D341Med (cell line): ENCODE results near the gene TBC1D20.

ENCODE experiments used
- DNase-seq: peaks from one replicate; pipeline ENCODE4 v3.0.0; 2012; ENCODE audit warnings: low spot score

TBC1D20 gene

DNA sequence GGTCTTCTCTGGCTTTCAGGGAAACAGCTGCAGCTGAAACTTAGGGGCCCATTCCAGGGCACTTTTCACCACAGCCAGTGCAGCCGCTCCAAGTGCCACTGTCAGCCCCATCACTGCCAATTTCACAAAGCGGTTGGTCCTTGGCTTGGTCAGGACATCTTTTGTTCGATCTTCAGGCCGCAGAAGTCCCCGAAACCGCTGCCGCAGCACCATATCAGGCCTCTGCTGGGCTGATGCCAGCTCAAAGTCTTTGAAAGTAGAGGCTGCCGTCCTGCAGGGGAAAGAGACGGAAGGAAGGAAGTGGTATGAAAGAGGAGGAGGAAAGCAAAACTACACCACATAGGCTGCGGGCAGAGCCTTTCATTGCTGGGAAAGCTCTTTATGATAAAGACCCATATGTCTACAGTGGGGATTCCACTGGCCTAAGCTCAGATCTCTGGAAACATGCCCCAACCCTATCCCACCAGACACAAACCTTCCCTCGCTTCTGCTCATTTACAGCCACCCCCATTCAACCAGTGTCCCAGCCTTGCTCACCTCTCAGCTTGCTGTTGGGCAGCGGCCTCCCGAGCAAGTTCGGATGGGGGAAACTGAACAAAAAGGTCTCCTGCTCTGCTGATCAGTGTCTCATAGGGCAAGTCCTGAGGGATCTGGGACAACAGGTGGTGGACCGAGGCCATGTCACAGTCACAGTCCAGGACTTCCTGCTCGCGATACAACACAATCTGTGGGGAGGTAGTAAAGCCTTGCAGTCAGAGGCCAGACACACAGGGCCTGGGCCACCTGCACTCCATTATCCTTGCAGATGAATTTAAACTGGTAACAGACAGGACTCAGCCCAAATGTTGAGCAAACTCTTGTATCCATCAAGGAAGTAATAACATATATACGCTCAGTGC lies 23.5 kb downstream of the TBC1D20 start:
- DNase-seq = no peak

DNA sequence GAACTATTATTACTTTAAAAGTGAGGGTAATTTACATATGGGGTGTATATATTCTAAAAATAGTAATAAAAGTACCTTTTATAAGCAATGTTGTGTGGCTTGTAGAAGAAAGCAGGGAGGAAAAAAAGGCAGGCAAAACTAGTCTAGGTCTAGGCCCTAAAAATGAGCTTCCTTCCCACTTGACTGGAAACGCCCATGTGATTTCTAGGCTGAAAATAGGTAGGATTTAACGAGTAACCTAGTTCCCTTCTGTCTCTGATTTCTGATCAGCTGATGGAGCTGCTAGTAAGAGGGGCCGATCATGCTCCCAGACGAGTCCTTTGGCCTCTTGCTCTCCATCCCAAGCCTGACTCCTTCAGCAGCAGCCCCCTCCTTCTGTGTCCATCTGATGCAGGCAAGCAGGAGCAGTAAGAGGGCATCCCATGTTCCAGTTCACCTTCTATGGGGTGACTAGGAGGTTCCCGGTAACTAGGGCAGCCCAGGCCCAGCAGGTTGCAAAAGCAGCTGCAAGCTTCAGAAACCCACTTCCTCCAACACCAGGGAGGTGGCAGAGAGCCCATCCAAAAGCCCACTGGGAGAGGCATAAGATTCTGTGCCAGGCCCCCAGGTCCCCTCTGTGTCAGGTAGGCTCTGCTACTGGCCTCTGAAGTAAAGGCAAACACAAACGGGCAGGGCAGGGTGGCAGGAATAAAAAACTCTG lies 24.4 kb downstream of the TBC1D20 start:
- no peak for DNase-seq

GRCh38 chr20:436476-436875 lies 25.9 kb downstream of the TBC1D20 start:
- no peak for DNase-seq

- no peak for DNase-seq
These were observed 26.8 kb downstream of the TBC1D20 start for GRCh38 chr20:435558-435957.

- no peak for DNase-seq
These were observed 27.5 kb downstream of the TBC1D20 start for GRCh38 chr20:434661-435419.

DNA sequence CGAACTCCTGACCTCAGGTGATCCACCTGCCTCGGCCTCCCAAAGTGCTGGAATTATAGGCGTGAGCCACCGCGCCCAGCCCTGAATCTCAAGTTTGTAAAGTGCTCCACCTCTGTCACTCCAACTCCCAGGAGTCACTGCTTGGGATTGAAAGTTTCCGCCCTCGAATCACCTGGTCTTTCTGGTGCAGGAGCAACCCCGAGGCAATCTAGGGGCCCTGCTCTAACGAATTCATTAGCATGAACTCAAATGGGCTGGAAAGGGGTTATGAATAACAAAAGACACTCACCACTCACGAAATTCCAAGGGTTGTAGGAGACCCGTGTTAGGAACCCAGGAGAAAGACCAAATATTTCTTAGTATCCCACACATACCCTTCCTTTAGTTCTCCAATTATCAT lies 28.1 kb downstream of the TBC1D20 start:
- DNase-seq = no peak

GRCh38 chr20:433300-433975 lies 28.9 kb downstream of the TBC1D20 start:
- DNase-seq = no peak

DNA sequence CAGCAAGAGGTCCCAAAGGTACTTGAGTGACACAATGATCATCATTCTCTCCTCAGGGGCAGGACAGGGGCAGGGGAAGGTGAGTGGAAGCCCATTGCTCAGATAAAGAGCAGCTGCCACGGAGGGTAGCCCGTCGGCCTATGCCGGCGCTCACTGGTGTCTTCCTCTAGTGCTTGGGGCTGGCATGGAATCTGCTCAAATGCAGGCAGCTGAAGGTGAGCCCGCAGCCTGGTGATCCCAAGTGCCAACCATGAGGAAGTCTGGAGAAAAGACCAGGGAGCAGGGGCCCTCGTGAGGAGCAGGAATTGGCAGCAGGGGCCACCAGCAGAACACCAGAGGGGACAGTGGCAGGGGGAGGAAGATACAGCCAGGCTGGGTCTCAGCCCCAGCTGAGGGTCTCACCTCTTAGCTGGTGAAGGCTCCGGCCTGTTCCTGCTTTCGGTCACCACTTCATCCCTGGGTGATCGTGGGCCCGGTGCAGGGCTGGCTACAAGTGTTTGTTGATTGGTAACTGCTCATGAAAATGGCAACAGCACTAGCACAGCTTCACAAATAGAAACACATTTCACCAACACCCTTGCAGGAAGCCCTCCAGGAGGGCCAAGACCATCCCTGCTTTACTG lies 29.5 kb downstream of the TBC1D20 start:
- DNase-seq = no peak

DNA sequence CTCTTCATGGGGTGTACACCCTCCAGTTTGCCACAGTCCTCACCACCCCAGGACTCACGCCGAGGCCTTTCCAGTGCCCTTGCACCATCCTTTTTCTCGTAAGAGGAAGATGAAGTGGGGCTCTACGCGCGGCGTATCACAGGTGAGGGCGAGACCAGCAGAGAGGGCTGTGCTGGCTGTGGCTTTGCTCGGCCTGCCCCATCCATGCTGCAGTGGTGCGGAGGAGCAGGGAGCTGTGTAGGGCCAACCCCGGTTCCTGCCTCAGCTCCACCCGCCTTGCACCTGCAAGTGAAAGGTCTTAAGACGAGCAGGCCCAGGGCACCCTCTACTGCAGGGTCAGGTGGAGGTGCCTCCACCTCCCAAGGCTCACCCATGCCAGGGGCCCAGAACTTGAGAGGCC lies 30.1 kb downstream of the TBC1D20 start:
- DNase-seq = no peak

DNA sequence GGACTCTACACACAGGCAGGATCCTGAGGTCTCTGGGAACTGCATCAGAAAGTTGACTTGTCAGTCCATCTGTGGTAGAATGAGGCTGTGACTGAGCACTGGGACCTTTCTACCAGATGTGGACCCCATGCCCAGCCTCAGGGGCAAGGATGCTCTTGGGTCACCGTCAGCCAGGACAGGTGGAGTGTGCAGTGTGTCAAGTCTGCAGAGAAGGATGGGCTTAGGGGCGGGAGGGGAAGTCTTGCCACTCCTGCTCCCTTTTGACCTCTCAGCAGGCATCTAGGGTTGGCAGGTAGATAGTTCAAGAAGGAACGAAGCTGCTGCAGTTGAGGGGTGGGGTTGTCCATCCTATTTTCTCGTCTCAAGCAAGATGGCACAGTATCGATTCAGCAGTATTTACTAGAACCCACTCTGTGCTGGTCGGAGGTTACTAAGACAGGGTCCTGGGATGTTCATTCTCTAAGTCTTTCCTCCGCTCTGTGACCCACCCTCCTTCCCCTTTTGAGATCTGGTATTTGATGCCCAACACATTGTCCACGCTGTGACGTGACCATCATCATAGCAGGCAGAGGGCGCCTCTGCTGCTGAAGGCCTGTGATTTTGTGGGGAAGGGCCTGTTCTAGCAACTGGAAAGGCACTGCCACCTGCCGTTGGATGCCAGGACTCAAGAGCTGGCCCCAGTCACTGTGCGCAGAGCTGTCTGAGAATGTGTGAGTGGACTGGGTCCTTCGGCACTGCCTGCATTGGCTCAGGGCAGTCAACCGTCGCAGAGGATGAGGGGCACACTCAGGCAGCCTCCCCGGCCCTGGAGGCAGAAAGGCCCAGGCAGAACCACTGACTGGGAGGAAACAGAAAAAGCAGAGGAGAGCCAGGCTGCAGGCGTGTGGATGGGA lies 31.1 kb downstream of the TBC1D20 start:
- DNase-seq = peak; percentile 92

- DNase-seq = no peak
These were observed 32.0 kb downstream of the TBC1D20 start for GRCh38 chr20:430091-430999.

DNA sequence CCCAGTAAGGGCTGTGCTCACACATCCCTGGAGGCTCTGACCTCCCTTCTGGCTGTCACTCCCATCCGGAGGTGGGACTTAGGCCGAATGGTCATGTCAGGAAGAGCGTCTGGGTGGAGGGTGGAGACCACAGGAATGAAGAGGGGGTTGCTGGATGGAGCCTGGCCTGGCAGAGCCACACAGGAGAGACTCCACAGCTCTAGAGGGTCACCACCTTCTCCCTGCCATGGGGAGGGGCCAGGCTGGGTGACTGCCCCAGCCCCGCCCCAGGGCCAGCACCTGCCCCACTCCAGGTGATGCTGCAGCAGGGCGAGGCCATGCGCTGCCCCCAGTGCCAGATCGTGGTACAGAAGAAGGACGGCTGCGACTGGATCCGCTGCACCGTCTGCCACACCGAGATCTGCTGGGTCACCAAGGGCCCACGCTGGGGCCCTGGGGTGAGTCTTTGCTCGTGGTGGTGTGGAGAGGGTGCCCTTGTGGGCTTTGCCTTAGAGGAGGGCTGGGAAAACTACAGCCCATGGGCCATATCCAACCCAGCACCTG lies 33.6 kb downstream of the TBC1D20 start:
- DNase-seq = no peak

DNA sequence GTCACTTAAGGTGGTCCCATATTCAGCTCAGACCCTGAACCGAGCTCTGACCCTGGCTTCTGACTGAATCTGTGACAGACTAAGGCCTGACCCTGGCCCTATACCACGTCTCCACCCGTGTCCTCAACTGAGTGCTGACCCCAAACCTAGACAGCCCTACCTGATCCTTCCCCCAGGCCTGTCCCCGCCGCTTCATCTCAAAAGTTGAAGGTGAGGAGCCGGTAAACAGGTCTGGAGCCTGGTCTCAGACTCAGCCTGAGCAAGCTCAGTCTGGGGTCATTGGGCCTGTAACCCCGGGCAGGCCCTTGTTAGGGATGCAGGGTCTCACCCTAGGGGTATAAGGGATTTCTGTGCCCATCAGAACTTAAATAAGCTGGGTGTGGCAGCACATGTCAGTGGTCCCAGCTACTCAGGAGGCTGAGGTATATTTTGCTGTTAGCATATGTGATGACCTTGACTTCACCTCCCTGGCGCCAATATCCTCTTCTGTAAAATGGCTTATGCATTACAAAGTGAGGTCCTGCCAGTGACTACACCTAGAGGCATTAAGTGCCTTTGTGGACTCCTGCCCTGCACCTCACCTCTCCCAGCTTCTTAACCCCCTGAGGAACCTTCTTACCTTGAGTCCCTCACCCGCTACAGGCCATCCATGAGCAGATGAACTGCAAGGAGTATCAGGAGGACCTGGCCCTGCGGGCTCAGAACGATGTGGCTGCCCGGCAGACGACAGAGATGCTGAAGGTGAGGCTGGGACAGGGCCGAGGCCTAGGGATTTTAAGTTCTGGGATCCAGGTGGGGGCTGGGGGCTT lies 34.3 kb downstream of the TBC1D20 start:
- no peak for DNase-seq

DNA sequence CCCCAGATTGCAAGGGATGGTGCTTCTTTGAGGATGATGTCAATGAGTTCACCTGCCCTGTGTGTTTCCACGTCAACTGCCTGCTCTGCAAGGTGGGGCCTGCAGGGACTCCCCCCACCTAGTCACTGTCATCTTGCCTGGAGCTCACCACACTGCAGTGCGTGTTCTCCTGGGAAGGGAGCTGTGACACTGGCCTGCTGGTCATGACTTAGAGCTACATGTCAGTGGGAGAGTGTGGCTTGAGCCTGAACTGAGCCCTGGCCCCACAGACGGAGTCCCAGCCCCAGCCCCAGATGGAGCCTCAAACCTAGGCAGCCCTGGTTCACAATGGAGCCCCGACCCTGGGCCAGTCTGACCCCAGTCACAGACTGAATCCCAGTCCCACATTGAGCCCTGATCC lies 34.9 kb downstream of the TBC1D20 start:
- DNase-seq = no peak

- DNase-seq = no peak
These were observed 35.8 kb downstream of the TBC1D20 start for GRCh38 chr20:426566-426965.

- DNase-seq = no peak
These were observed 40.6 kb downstream of the TBC1D20 start for GRCh38 chr20:421685-422250.

DNA sequence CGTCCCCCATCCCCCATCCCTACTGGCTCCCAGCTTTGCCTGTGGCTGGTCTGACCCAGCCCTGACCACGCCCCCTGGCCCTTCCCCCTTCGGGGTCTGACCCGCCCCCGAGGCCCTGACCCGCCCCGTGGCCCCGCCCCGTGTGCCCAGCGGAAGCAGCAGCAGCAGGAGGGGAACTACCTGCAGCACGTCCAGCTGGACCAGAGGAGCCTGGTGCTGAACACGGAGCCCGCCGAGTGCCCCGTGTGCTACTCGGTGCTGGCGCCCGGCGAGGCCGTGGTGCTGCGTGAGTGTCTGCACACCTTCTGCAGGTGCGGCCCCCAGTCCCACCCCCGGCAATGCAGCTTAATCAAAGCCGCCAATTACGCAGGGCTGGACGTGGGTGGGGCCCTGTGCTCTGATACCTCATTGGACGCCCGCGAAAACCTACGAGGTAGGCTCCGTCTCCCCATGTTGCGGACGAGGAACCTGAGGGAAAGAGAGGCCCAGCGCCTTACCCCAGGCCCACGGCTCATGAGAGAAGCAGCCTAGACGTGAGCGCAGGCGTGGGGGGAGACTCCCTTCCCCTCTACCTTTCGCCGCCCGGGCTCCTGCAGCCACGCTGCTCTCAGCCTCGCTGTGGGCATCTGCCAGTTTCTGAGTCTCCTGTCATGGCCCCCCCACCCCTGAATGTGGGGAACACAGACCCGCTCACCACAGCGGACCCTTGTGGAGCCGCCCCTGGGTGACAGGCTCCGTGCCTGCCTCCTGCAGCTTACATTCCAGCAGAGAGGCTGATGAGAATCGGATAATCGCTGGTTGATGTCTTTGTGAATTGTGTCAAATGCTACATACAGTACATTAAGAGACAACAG lies 41.4 kb downstream of the TBC1D20 start:
- DNase-seq = peak; percentile 61
